Measurements from ENCODE around the gene LAMTOR4. TPM values are rescaled to one million over a fixed set of nuclear protein-coding genes. Genes with fewer than 3 reads are reported as not detected.
A peak's percentile ranks its signal among the peaks of the same experiment; 100 is the strongest.

Gene LAMTOR4
- polyA plus RNA-seq, 1 donor (not counting 4 experiments of a cell fraction or from before 2014, with no cell fraction given), result 99.2 TPM

DNA sequence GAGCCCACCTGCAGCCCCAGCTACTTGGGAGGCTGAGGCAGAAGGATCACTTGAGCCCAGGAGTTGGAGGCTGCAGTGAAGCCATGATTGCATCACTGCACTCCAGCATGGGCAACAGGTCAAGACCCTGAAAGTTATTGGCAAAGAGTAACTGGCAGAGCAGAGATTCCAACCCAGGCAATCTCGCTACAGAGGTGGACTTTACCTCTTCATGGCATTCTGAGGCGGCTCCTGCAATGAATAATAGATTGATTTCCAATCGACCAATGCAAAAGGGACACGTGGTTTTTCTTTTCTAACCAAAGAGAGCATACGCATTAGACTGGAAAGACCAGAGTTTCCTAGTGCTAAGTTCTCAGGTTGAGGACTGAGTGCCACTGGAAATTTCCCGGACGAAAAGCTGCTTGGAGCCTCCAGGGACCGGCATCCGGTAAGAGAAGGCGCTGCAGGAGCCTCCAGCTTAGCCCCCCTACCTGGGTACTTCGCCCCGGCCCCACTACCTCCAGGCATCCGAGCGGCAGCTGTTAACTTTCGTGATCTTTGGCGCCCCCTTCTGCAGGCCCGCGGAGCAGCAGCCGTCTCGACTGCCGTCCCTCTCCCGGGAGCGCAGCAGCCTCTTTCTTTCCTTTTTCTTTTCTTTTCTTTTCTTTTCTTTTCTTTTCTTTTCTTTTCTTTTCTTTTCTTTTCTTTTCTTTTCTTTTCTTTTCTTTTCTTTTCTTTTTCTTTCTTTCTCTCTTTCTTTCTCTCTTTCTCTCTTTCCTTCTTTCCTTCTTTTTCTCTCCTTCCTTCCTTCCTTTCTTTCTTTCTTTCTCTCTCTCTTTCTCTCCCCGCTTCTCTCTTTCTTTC, 17.9 kb upstream of the LAMTOR4 start:
- Histone ChIP-seq H3K36me3 (ENCODE audit: control insufficient read depth in 2 of 2, extremely low read depth in 1 of 2, insufficient read depth in 2 of 2, low read length in 2 of 2) (no peaks in the 10 kb centered on the region), H3K27ac (ENCODE audit: control insufficient read depth, insufficient read depth, low read length) (no peak overlapping the region), H3K4me2 (ENCODE audit: control insufficient read depth, extremely low read depth, insufficient read depth, low read depth, low read length) (peak overlapping the region; percentile 77), H2AFZ (ENCODE audit: control insufficient read depth, low read length) (peak overlapping the region; percentile 75), H3K27me3 (ENCODE audit: control insufficient read depth, extremely low read depth, insufficient read depth, low read length) (no peaks in the 10 kb centered on the region), H3K9me1 (ENCODE audit: control insufficient read depth, extremely low read depth, insufficient read depth, low read length) (no peaks in the 10 kb centered on the region), H3K79me2 (ENCODE audit: control insufficient read depth, insufficient read depth, low read length) (no peaks in the 10 kb centered on the region), H3K9me3 (ENCODE audit: control insufficient read depth, low read depth, low read length) (no peaks in the 10 kb centered on the region), H3K4me1 (ENCODE audit: control insufficient read depth, extremely low read depth, insufficient read depth, low read length) (peaks cover 10% of the 10 kb centered on the region), H4K20me1 (ENCODE audit: control insufficient read depth, extremely low read depth, insufficient read depth, low read length) (no peaks in the 10 kb centered on the region), H3K4me3 (ENCODE audit: control insufficient read depth in 2 of 3, extremely low read depth in 1 of 3, insufficient read depth in 2 of 3, low read depth in 1 of 3, low read length in 3 of 3) (peak overlapping the region in 2 of 3 experiments; percentile 40 to 42), H3K9ac (ENCODE audit: control insufficient read depth, extremely low read depth, insufficient read depth, low read length) (peak overlapping the region; percentile 61)
- no peak for FAIRE-seq
- no peak for DNase-seq (ENCODE audit: low read depth, low spot score)
- dilution Hi-C loops (cut with MboI; ENCODE audit: extremely low pct_ligation_motif_present, low sequenced_read_pairs), result no loop called here
- TF ChIP-seq CTCF (optimal IDR thresholded peaks at IDR 0.05 in 1 of 3, IDR thresholded peaks at IDR 0.05 in 1 of 3, conservative IDR thresholded peaks at IDR 0.05 in 1 of 3; ENCODE audit: extremely low read depth in 1 of 3, insufficient read depth in 2 of 3, low read length in 3 of 3), result peak; percentile 60 to 91 (median 79)
- no peak for TF ChIP-seq EZH2 (IDR thresholded peaks at IDR 0.05; ENCODE audit: low read length)

DNA sequence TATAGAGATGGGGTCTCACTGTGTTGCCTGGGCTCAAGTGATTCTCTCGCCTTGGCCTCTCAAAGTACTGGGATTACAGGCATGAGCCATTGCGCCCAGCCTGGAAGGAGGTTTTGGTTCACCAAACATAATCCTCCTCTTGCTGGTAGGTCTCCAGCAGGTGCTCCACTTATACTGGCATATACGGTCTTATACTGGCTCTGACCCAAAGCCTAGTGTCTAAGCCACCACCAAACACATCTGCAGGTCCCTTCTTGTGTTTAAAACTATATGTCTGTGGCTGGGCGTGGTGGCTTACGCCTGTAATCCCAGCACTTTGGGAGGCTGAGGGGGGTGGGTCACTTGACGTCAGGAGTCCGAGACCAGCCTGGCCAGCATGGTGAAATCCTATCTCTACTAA, 16.6 kb upstream of the LAMTOR4 start:
- Histone ChIP-seq H3K9ac (ENCODE audit: control insufficient read depth, extremely low read depth, insufficient read depth, low read length) (no peak overlapping the region), H3K79me2 (ENCODE audit: control insufficient read depth, insufficient read depth, low read length) (no peaks in the 10 kb centered on the region), H3K27me3 (ENCODE audit: control insufficient read depth, extremely low read depth, insufficient read depth, low read length) (no peaks in the 10 kb centered on the region), H3K27ac (ENCODE audit: control insufficient read depth, insufficient read depth, low read length) (no peak overlapping the region), H3K4me1 (ENCODE audit: control insufficient read depth, extremely low read depth, insufficient read depth, low read length) (peaks cover 10% of the 10 kb centered on the region), H2AFZ (ENCODE audit: control insufficient read depth, low read length) (no peak overlapping the region), H3K36me3 (ENCODE audit: control insufficient read depth in 2 of 2, extremely low read depth in 1 of 2, insufficient read depth in 2 of 2, low read length in 2 of 2) (no peaks in the 10 kb centered on the region), H3K4me3 (ENCODE audit: control insufficient read depth in 2 of 3, extremely low read depth in 1 of 3, insufficient read depth in 2 of 3, low read depth in 1 of 3, low read length in 3 of 3) (no peak overlapping the region), H3K4me2 (ENCODE audit: control insufficient read depth, extremely low read depth, insufficient read depth, low read depth, low read length) (no peak overlapping the region), H3K9me1 (ENCODE audit: control insufficient read depth, extremely low read depth, insufficient read depth, low read length) (no peaks in the 10 kb centered on the region), H4K20me1 (ENCODE audit: control insufficient read depth, extremely low read depth, insufficient read depth, low read length) (no peaks in the 10 kb centered on the region), H3K9me3 (ENCODE audit: control insufficient read depth, low read depth, low read length) (no peaks in the 10 kb centered on the region)
- TF ChIP-seq EZH2 (IDR thresholded peaks at IDR 0.05; ENCODE audit: low read length), result no peak
- TF ChIP-seq CTCF (optimal IDR thresholded peaks at IDR 0.05 in 1 of 3, IDR thresholded peaks at IDR 0.05 in 1 of 3, conservative IDR thresholded peaks at IDR 0.05 in 1 of 3; ENCODE audit: extremely low read depth in 1 of 3, insufficient read depth in 2 of 3, low read length in 3 of 3), result no peak
- no peak for DNase-seq (ENCODE audit: low read depth, low spot score)
- FAIRE-seq, result no peak
- dilution Hi-C loops (cut with MboI; ENCODE audit: extremely low pct_ligation_motif_present, low sequenced_read_pairs), result no loop called here

All from keratinocyte (primary cell).